H9 (cell line): ENCODE results near the gene SETD5. TPM values are rescaled to one million over a fixed set of nuclear protein-coding genes. Genes with fewer than 3 reads are reported as not detected.
A peak's percentile ranks its signal among the peaks of the same experiment; 100 is the strongest.

Source experiments
- DNase-seq: peaks from one replicate; pipeline ENCODE4 v3.0.0-alpha.2; 2017
- H2AFZ ChIP-seq: one replicate; pipeline ENCODE4 v1.6.1; 2013; ENCODE audit warnings: mild to moderate bottlenecking, low read length, control low read depth, moderate library complexity
- H2AK5ac ChIP-seq: 2 replicates; pipeline ENCODE4 v1.6.1; 2013; ENCODE audit warnings: low read length, control low read depth, mixed read lengths; ENCODE audit not compliant: insufficient read length
- H2BK120ac ChIP-seq: one replicate; pipeline ENCODE4 v1.6.1; 2013; ENCODE audit warnings: low read depth, mild to moderate bottlenecking, low read length, control low read depth, inconsistent platforms; ENCODE audit not compliant: poor library complexity, severe bottlenecking
- H2BK12ac ChIP-seq: 2 replicates; pipeline ENCODE4 v1.6.1; 2013; ENCODE audit warnings: low read length, control low read depth, mixed read lengths, low read depth; ENCODE audit not compliant: insufficient read length
- H2BK15ac ChIP-seq: 2 replicates; pipeline ENCODE4 v1.6.1; 2013; ENCODE audit warnings: low read depth, low read length, control low read depth
- H2BK20ac ChIP-seq: one replicate; pipeline ENCODE4 v1.6.1; 2013; ENCODE audit warnings: low read depth, mild to moderate bottlenecking, low read length, control low read depth, inconsistent platforms; ENCODE audit not compliant: poor library complexity, severe bottlenecking
- H2BK5ac ChIP-seq: 2 replicates; pipeline ENCODE4 v1.6.1; 2013; ENCODE audit warnings: low read length, control low read depth, mixed read lengths; ENCODE audit not compliant: insufficient read length
- H3K14ac ChIP-seq: 2 replicates; pipeline ENCODE4 v1.6.1; 2013; ENCODE audit warnings: low read length, control low read depth; ENCODE audit not compliant: insufficient read depth
- H3K18ac ChIP-seq: 2 replicates; pipeline ENCODE4 v1.6.1; 2013; ENCODE audit warnings: low read depth, mild to moderate bottlenecking, mixed read lengths, low read length, control low read depth; ENCODE audit not compliant: insufficient read length
- H3K23ac ChIP-seq: 2 replicates; pipeline ENCODE4 v1.6.1; 2013; ENCODE audit warnings: low read length, control low read depth, mixed read lengths, low read depth; ENCODE audit not compliant: insufficient read length
- H3K23me2 ChIP-seq: 2 replicates; pipeline ENCODE4 v1.6.1; 2013; ENCODE audit warnings: low read depth, mild to moderate bottlenecking, mixed read lengths, low read length, control low read depth; ENCODE audit not compliant: insufficient read length, poor library complexity, severe bottlenecking
- H3K27ac ChIP-seq: 2 replicates; pipeline ENCODE4 v1.5.1; 2013; ENCODE audit warnings: low read length, control low read depth, mixed read lengths, low read depth; ENCODE audit not compliant: insufficient read length
- H3K27me3 ChIP-seq: 2 replicates; pipeline ENCODE4 v1.6.1; 2013; ENCODE audit warnings: low read length, control low read depth, inconsistent platforms; ENCODE audit not compliant: insufficient read depth
- H3K4ac ChIP-seq: 2 replicates; pipeline ENCODE4 v1.6.1; 2013; ENCODE audit warnings: low read depth, mild to moderate bottlenecking, control low read depth, inconsistent platforms, low read length, moderate library complexity
- H3K4me1 ChIP-seq: 2 replicates; pipeline ENCODE4 v1.6.1; 2013; ENCODE audit warnings: low read length, control low read depth, inconsistent platforms; ENCODE audit not compliant: insufficient read depth
- H3K4me2 ChIP-seq: 2 replicates; pipeline ENCODE4 v1.6.1; 2013; ENCODE audit warnings: low read length, control low read depth, mixed read lengths; ENCODE audit not compliant: insufficient read length, insufficient read depth
- H3K56ac ChIP-seq: 2 replicates; pipeline ENCODE4 v1.6.1; 2013; ENCODE audit warnings: low read depth, mild to moderate bottlenecking, mixed read lengths, low read length, control low read depth; ENCODE audit not compliant: insufficient read length
- H3K79me1 ChIP-seq: 2 replicates; pipeline ENCODE4 v1.6.1; 2013; ENCODE audit warnings: low read depth, mild to moderate bottlenecking, moderate library complexity, low read length, control low read depth, inconsistent platforms; ENCODE audit not compliant: insufficient read depth, poor library complexity, severe bottlenecking
- H3K79me2 ChIP-seq: 2 replicates; pipeline ENCODE4 v1.6.1; 2013; ENCODE audit warnings: low read length, control low read depth, inconsistent platforms; ENCODE audit not compliant: insufficient read depth
- H3K9ac ChIP-seq: 2 replicates; pipeline ENCODE4 v1.6.1; 2013; ENCODE audit warnings: low read length, control low read depth, mixed read lengths; ENCODE audit not compliant: insufficient read length; ENCODE audit errors: extremely low read depth
- H3K9me3 ChIP-seq: one replicate; pipeline ENCODE4 v1.6.1; 2013; ENCODE audit warnings: low read depth, low read length, inconsistent platforms; ENCODE audit not compliant: control insufficient read depth
- H3T11ph ChIP-seq: one replicate; pipeline ENCODE4 v1.6.1; 2013; ENCODE audit warnings: mild to moderate bottlenecking, low read length, control low read depth, inconsistent platforms
- H4K20me1 ChIP-seq: one replicate; pipeline ENCODE4 v1.6.1; 2013; ENCODE audit not compliant: control insufficient read depth, insufficient read length, insufficient read depth
- H4K5ac ChIP-seq: 2 replicates; pipeline ENCODE4 v1.6.1; 2013; ENCODE audit warnings: low read depth, mild to moderate bottlenecking, mixed read lengths, low read length, control low read depth; ENCODE audit not compliant: insufficient read length
- H4K8ac ChIP-seq: replicated peaks from 2 replicates; pipeline ENCODE4 v1.6.1; 2013; ENCODE audit warnings: low read length, control low read depth, mixed read lengths, low read depth; ENCODE audit not compliant: insufficient read length
- H4K91ac ChIP-seq: 2 replicates; pipeline ENCODE4 v1.6.1; 2013; ENCODE audit warnings: low read depth, mild to moderate bottlenecking, moderate library complexity, mixed read lengths, low read length, control low read depth; ENCODE audit not compliant: insufficient read length
- H3K27ac Mint-ChIP-seq, 3 experiments: 2 replicates in 2 of 3; 3 replicates in 1 of 3; pipeline ENCODE4 v1.8.0; 2020 to 2021; ENCODE audit warnings: mixed read lengths in 3 of 3, mild to moderate bottlenecking in 1 of 3, moderate library complexity in 1 of 3
- H3K27me3 Mint-ChIP-seq: 2 replicates; pipeline ENCODE4 v1.8.0; 2021; ENCODE audit warnings: low read depth, mild to moderate bottlenecking, moderate library complexity, mixed read lengths
- H3K36me3 Mint-ChIP-seq, 3 experiments: 2 replicates in 2 of 3; 3 replicates in 1 of 3; pipeline ENCODE4 v1.8.0; 2020 to 2021; ENCODE audit warnings: low read depth in 3 of 3, mixed read lengths in 3 of 3; ENCODE audit not compliant: insufficient read depth in 1 of 3
- H3K4me1 Mint-ChIP-seq, 2 experiments: 2 replicates each; pipeline ENCODE4 v1.8.0; 2020; ENCODE audit warnings: mixed read lengths in 2 of 2
- H3K4me3 Mint-ChIP-seq, 2 experiments: 2 replicates in 1 of 2; 3 replicates in 1 of 2; pipeline ENCODE4 v1.8.0; 2020 to 2021; ENCODE audit warnings: mild to moderate bottlenecking in 2 of 2, mixed read lengths in 2 of 2, moderate library complexity in 1 of 2
- H3K9me3 Mint-ChIP-seq, 2 experiments: 2 replicates in 1 of 2; 3 replicates in 1 of 2; pipeline ENCODE4 v1.8.0; 2020; ENCODE audit warnings: mild to moderate bottlenecking in 2 of 2, mixed read lengths in 2 of 2, moderate library complexity in 1 of 2
- CTCF ChIP-seq: fragments of 200-600 bp; sonication (generic); conservative IDR thresholded peaks from 3 replicates; pipeline ENCODE4 v1.8.0; 2021; ENCODE audit warnings: antibody characterized with exemption, mild to moderate bottlenecking
- WGBS: extraction: QIAGEN DNeasy Blood & Tissue Kit; methylation state at CpG from one replicate; pipeline ENCODE4 v1.1.7; 2013; ENCODE audit warnings: missing lambda C conversion rate, low lambda C conversion rate, mixed read lengths; ENCODE audit not compliant: insufficient read length; ENCODE audit errors: extremely low coverage; 5-methylcytosine and 5-hydroxymethylcytosine counted together
- total RNA-seq: library from RNA; stranded (reverse); gene quantifications from 2 replicates; pipeline ENCODE4 v1.2.1, GENCODE V29; 2021

SETD5 gene
- total RNA-seq, 1 experiment from 2014 or later = 207 TPM

GRCh38 chr3:9386501-9387321 lies 10.7 kb upstream of the SETD5 start:
- no peak for DNase-seq
- Histone ChIP-seq H4K5ac (no peak overlapping the region), H3K23me2 (no peaks in the 10 kb centered on the region), H4K91ac (no peak overlapping the region), H2BK5ac (no peak overlapping the region), H3K27me3 (no peaks in the 10 kb centered on the region), H4K8ac (no peak overlapping the region), H3K9me3 (no peaks in the 10 kb centered on the region), H4K20me1 (no peaks in the 10 kb centered on the region), H3K23ac (no peak overlapping the region), H3K4ac (no peak overlapping the region), H3K56ac (no peak overlapping the region), H3T11ph (no peak overlapping the region), H3K9ac (no peak overlapping the region), H3K14ac (no peak overlapping the region), H3K27ac (no peak overlapping the region), H3K18ac (no peak overlapping the region), H2BK120ac (no peak overlapping the region), H3K4me1 (no peaks in the 10 kb centered on the region), H2AK5ac (no peak overlapping the region), H3K4me2 (no peak overlapping the region), H3K79me1 (no peaks in the 10 kb centered on the region), H2BK20ac (no peak overlapping the region), H2AFZ (no peak overlapping the region), H2BK15ac (no peak overlapping the region), H3K79me2 (0 out of 2 replicates have a peak, but pooled peaks cover 2% of the 10 kb centered on the region), H2BK12ac (no peak overlapping the region)
- H3K4me3 Mint-ChIP-seq = no peak overlapping the region
- WGBS = no CpG with 5 or more reads among the region's 1 CpG
- peaks cover 3 to 4% of the 10 kb centered on the region in 2 experiments; a peak in 3 of 4 replicates for H3K4me1 Mint-ChIP-seq
- peaks cover 32 to 86% (median 84%) of the 10 kb centered on the region in 3 experiments for H3K36me3 Mint-ChIP-seq
- H3K27ac Mint-ChIP-seq = peak overlapping the region in 2 of 3 experiments; percentile 71 to 94; a peak in 3 of 7 replicates
- no peaks in the 10 kb centered on the region for H3K27me3 Mint-ChIP-seq
- no peak for TF ChIP-seq CTCF
- no peaks in the 10 kb centered on the region for H3K9me3 Mint-ChIP-seq
